ENCODE measurements around the gene ERI3. TPM values are rescaled to one million over a fixed set of nuclear protein-coding genes. Genes with fewer than 3 reads are reported as not detected.

ERI3 gene
- total and polyA plus RNA-seq, 2 of the 13 experiments (the other 11 are each of a cell fraction or from before 2014, with no cell fraction given), result 35.6 to 35.9 TPM

- H3K9ac ChIP-seq (ENCODE audit: insufficient read depth, low read depth, low read length), result no peak overlapping the region
- H3K4me1 ChIP-seq (ENCODE audit: insufficient read depth, low read length), result no peaks in the 10 kb centered on the region
- intact Hi-C loops (cut with micrococcal nuclease; ENCODE audit: unreplicated experiment), result no loop called here
- ChIA-PET POLR2A (no interaction called here), CTCF (ENCODE audit: low intra/inter-chr PET ratio, low total read pairs) (no interaction called here)
- H4K20me1 ChIP-seq (ENCODE audit: insufficient read depth, low read length), result no peaks in the 10 kb centered on the region
- FAIRE-seq (no peak), ATAC-seq (no peak), DNase-seq (ENCODE audit: low spot score) (no peak)
- H3K36me3 ChIP-seq (replicated peaks in 1 of 2; ENCODE audit: control insufficient read depth in 1 of 2, insufficient read depth in 2 of 2, low read length in 2 of 2), result peaks cover 3 to 7% of the 10 kb centered on the region in 2 experiments; a peak in 3 of 5 replicates
- no peak overlapping the region for H3K27ac ChIP-seq (ENCODE audit: extremely low read length, insufficient read depth, low read length)
- 100% methylated on average over 1 of the region's 1 CpG for WGBS (ENCODE audit: low lambda C conversion rate)
- no peak overlapping the region for H2AFZ ChIP-seq (ENCODE audit: low read length)
- no peaks in the 10 kb centered on the region; a peak in 1 of 5 replicates for H3K27me3 ChIP-seq (ENCODE audit: control insufficient read depth in 1 of 2, insufficient read depth in 2 of 2, low read length in 2 of 2)
- BruUV-seq (replicated peaks), result no TSS peak
- in situ Hi-C loops (cut with HindIII; ENCODE audit: extremely low pct_ligation_motif_present, low pct_unique_long_range_greater_than_20kb), result no loop called here
- no peak overlapping the region for H3K4me2 ChIP-seq (ENCODE audit: low read depth, low read length)
- H3K9me3 ChIP-seq (ENCODE audit: low read length), result no peaks in the 10 kb centered on the region
- TF ChIP-seq FOSL1 (CRISPR knock-in tag; IDR thresholded peaks at IDR 0.05; ENCODE audit: borderline replicate concordance) (no peak), FOXK2 (IDR thresholded peaks at IDR 0.05) (no peak), ZGPAT (CRISPR knock-in tag; IDR thresholded peaks at IDR 0.05) (no peak)
- H3K79me2 ChIP-seq (ENCODE audit: insufficient read depth, low read length), result no peaks in the 10 kb centered on the region
- H3K4me3 ChIP-seq (replicated peaks in 1 of 3; ENCODE audit: insufficient read depth in 1 of 3, low read depth in 2 of 3, low read length in 3 of 3), result no peak overlapping the region
Observed at GRCh38 chr1:44227211-44227610, 127.8 kb downstream of the ERI3 start.

DNA sequence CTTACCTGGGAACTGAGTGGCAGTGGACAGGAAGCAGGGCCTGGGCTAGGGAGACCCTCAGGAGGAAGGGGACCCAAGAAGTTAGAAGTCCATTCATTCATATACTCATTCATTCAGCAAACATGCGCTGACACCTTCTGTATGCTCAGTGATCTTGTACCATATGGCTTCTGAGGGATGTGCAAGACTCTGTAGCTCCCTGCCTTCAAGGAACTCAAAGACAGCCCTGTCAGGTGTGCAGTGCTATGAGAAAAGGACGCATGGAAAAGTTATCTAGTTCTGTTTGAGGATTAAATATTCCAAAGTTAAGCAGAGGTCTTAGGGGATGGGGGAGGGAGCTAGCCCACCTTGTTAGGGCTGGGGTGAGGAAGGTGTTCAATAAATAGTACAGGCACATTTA, 129.3 kb downstream of the ERI3 start:
- in situ Hi-C loops (cut with HindIII; ENCODE audit: extremely low pct_ligation_motif_present, low pct_unique_long_range_greater_than_20kb), result no loop called here
- WGBS (ENCODE audit: low lambda C conversion rate), result 95% methylated on average over 2 of the region's 2 CpGs
- TF ChIP-seq MTA3 (CRISPR knock-in tag; IDR thresholded peaks at IDR 0.05), result no peak
- TF ChIP-seq ZNF354B (CRISPR knock-in tag; IDR thresholded peaks at IDR 0.05), result no peak
- no peak for TF ChIP-seq SPEN (CRISPR knock-in tag; IDR thresholded peaks at IDR 0.05; ENCODE audit: low read depth)
- no peak for TF ChIP-seq CBFB (CRISPR knock-in tag; IDR thresholded peaks at IDR 0.05)
- TF ChIP-seq, protein P1, sequence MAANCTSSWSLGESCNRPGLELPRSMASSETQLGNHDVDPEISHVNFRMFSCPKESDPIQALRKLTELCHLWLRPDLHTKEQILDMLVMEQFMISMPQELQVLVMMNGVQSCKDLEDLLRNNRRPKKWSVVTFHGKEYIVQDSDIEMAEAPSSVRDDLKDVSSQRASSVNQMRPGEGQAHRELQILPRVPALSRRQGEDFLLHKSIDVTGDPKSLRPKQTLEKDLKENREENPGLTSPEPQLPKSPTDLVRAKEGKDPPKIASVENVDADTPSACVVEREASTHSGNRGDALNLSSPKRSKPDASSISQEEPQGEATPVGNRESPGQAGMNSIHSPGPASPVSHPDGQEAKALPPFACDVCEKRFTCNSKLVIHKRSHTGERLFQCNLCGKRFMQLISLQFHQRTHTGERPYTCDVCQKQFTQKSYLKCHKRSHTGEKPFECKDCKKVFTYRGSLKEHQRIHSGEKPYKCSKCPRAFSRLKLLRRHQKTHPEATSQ (CRISPR knock-in tag; IDR thresholded peaks at IDR 0.05; ENCODE audit: borderline replicate concordance), result no peak
- TF ChIP-seq ZNF337 (CRISPR knock-in tag; IDR thresholded peaks at IDR 0.05; ENCODE audit: borderline replicate concordance, low read depth), result no peak
- TF ChIP-seq NCOA5 (CRISPR knock-in tag; IDR thresholded peaks at IDR 0.05), result no peak
- TF ChIP-seq CHCHD3 (CRISPR knock-in tag; IDR thresholded peaks at IDR 0.05), result no peak
- no peak for TF ChIP-seq CHD2 (IDR thresholded peaks at IDR 0.05; ENCODE audit: low read depth, low read length)
- TF ChIP-seq SATB2 (CRISPR knock-in tag; IDR thresholded peaks at IDR 0.05), result no peak
- TF ChIP-seq, protein P2, sequence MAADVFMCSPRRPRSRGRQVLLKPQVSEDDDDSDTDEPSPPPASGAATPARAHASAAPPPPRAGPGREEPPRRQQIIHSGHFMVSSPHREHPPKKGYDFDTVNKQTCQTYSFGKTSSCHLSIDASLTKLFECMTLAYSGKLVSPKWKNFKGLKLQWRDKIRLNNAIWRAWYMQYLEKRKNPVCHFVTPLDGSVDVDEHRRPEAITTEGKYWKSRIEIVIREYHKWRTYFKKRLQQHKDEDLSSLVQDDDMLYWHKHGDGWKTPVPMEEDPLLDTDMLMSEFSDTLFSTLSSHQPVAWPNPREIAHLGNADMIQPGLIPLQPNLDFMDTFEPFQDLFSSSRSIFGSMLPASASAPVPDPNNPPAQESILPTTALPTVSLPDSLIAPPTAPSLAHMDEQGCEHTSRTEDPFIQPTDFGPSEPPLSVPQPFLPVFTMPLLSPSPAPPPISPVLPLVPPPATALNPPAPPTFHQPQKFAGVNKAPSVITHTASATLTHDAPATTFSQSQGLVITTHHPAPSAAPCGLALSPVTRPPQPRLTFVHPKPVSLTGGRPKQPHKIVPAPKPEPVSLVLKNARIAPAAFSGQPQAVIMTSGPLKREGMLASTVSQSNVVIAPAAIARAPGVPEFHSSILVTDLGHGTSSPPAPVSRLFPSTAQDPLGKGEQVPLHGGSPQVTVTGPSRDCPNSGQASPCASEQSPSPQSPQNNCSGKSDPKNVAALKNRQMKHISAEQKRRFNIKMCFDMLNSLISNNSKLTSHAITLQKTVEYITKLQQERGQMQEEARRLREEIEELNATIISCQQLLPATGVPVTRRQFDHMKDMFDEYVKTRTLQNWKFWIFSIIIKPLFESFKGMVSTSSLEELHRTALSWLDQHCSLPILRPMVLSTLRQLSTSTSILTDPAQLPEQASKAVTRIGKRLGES (CRISPR knock-in tag; IDR thresholded peaks at IDR 0.05; ENCODE audit: borderline replicate concordance), result no peak
- no peak for TF ChIP-seq ZKSCAN1 (IDR thresholded peaks at IDR 0.05; ENCODE audit: low read length)

More for the DNA sequence above, 129.3 kb downstream of the ERI3 start:
- Histone ChIP-seq H3K4me2 (ENCODE audit: low read depth, low read length) (no peak overlapping the region), H2AFZ (ENCODE audit: low read length) (no peak overlapping the region), H3K36me3 (replicated peaks in 1 of 2; ENCODE audit: control insufficient read depth in 1 of 2, insufficient read depth in 2 of 2, low read length in 2 of 2) (peaks cover 3 to 9% of the 10 kb centered on the region in 2 experiments; a peak in 4 of 5 replicates), H4K20me1 (ENCODE audit: insufficient read depth, low read length) (no peaks in the 10 kb centered on the region), H3K9me3 (ENCODE audit: low read length) (no peaks in the 10 kb centered on the region), H3K4me1 (ENCODE audit: insufficient read depth, low read length) (no peaks in the 10 kb centered on the region), H3K27ac (ENCODE audit: extremely low read length, insufficient read depth, low read length) (no peak overlapping the region), H3K4me3 (replicated peaks in 1 of 3; ENCODE audit: insufficient read depth in 1 of 3, low read depth in 2 of 3, low read length in 3 of 3) (no peak overlapping the region), H3K9ac (ENCODE audit: insufficient read depth, low read depth, low read length) (no peak overlapping the region), H3K79me2 (ENCODE audit: insufficient read depth, low read length) (no peaks in the 10 kb centered on the region), H3K27me3 (ENCODE audit: control insufficient read depth in 1 of 2, insufficient read depth in 2 of 2, low read length in 2 of 2) (no peaks in the 10 kb centered on the region; a peak in 1 of 5 replicates)
- FAIRE-seq, result no peak
- POLR2A ChIA-PET, result no interaction called here
- intact Hi-C loops (cut with micrococcal nuclease; ENCODE audit: unreplicated experiment), result no loop called here
- BruUV-seq (replicated peaks), result no TSS peak
- CTCF ChIA-PET (ENCODE audit: low intra/inter-chr PET ratio, low total read pairs), result no interaction called here
- no peak for DNase-seq (ENCODE audit: low spot score)
- no peak for ATAC-seq
